Body of pancreas (tissue), 4 donors: ENCODE measurements around the gene HAUS3.

Source experiments
- POLR2A ChIP-seq, 3 donors: fragments of 450-650 bp; IDR thresholded peaks; one replicate each; pipeline ENCODE4 v1.6.1; 2016; ENCODE audit warnings: antibody characterized with exemption in 3 of 3, mild to moderate bottlenecking in 2 of 3
- TF ChIP-seq, protein P1 (sequence below), 7 experiments: fragments of 450-650 bp in 4 of 7; fragments of 200-600 bp in 3 of 7; sonication (generic) in 3 of 7; IDR thresholded peaks; one replicate each; pipeline ENCODE4 v1.5.1; 2016 to 2019; ENCODE audit warnings: antibody characterized with exemption in 7 of 7

DNA sequence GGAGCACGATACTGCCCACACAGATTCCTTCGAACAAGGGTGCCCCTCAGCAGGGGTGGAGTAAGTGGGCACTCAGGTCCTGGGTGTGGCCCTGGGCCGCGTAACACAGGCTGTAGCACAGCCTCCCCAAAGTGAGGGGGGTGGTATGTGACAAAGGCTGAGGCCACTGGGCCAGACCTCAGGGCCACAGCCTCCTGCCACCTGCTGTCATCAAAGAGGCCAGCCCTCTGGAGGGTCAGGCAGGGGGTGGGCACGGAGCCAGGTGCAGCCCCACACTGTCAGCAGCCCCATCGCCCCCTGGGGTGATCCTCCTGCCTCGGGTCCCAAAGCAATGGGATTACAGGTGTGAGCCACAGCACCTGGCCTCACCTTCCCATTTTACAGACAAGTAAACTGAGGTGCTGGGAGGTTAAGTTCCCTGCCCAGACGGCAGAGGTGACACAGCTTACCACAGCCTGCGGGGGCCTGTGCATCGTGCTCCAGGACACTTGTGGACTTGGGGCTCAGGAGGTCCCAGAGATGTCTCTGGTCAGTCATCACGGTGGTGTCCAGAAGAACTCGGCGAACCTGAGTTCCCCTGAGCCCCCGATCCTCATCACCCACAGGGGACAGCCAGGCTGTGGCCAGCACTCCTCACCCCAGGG lies 47.5 kb upstream of the HAUS3 start:
- TF ChIP-seq POLR2A (IDR thresholded peaks at IDR 0.05), result no peak
- TF ChIP-seq, protein P1, sequence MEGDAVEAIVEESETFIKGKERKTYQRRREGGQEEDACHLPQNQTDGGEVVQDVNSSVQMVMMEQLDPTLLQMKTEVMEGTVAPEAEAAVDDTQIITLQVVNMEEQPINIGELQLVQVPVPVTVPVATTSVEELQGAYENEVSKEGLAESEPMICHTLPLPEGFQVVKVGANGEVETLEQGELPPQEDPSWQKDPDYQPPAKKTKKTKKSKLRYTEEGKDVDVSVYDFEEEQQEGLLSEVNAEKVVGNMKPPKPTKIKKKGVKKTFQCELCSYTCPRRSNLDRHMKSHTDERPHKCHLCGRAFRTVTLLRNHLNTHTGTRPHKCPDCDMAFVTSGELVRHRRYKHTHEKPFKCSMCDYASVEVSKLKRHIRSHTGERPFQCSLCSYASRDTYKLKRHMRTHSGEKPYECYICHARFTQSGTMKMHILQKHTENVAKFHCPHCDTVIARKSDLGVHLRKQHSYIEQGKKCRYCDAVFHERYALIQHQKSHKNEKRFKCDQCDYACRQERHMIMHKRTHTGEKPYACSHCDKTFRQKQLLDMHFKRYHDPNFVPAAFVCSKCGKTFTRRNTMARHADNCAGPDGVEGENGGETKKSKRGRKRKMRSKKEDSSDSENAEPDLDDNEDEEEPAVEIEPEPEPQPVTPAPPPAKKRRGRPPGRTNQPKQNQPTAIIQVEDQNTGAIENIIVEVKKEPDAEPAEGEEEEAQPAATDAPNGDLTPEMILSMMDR (IDR thresholded peaks at IDR 0.05), result no peak
